Measurements from ENCODE around the gene CFHR2.

Gene CFHR2

DNA sequence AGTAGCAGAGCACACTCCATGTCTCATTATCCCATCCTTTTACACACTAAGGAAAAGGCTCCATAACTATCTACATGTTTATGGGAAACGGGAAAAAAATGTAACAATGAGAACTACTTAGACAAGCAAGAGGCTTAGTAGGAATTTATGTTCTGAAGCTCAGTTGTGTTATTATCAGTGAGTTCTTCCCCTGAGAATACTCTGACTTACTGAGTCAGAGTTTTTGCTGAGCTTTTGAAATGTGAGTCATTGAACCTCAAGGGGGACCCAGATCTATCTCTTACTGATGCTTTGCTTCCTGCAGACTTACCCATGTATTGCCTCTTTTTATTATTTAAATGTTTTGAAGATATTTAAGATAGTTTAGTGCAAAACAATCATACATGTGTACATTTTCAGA, 53.9 kb downstream of the CFHR2 start:
- TF ChIP-seq, protein P1, sequence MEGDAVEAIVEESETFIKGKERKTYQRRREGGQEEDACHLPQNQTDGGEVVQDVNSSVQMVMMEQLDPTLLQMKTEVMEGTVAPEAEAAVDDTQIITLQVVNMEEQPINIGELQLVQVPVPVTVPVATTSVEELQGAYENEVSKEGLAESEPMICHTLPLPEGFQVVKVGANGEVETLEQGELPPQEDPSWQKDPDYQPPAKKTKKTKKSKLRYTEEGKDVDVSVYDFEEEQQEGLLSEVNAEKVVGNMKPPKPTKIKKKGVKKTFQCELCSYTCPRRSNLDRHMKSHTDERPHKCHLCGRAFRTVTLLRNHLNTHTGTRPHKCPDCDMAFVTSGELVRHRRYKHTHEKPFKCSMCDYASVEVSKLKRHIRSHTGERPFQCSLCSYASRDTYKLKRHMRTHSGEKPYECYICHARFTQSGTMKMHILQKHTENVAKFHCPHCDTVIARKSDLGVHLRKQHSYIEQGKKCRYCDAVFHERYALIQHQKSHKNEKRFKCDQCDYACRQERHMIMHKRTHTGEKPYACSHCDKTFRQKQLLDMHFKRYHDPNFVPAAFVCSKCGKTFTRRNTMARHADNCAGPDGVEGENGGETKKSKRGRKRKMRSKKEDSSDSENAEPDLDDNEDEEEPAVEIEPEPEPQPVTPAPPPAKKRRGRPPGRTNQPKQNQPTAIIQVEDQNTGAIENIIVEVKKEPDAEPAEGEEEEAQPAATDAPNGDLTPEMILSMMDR (IDR thresholded peaks at IDR 0.05; ENCODE audit: insufficient read depth, low read length, poor library complexity, severe bottlenecking) = no peak
- DNase-seq (ENCODE audit: extremely low read depth, insufficient read length) = no peak
- Histone ChIP-seq H3K4me3 (replicated peaks; ENCODE audit: low read depth, low read length) (no peak overlapping the region), H3K36me3 (ENCODE audit: control insufficient read depth, insufficient read depth, low read length) (no peaks in the 10 kb centered on the region), H3K27me3 (replicated peaks; ENCODE audit: control insufficient read depth, insufficient read depth, low read length) (no peaks in the 10 kb centered on the region)

GRCh38 chr1:197001828-197002227, 58.3 kb downstream of the CFHR2 start:
- no peaks in the 10 kb centered on the region for H3K36me3 ChIP-seq (ENCODE audit: control insufficient read depth, insufficient read depth, low read length)
- no peaks in the 10 kb centered on the region for H3K27me3 ChIP-seq (replicated peaks; ENCODE audit: control insufficient read depth, insufficient read depth, low read length)
- TF ChIP-seq, protein P1 (IDR thresholded peaks at IDR 0.05; ENCODE audit: insufficient read depth, low read length, poor library complexity, severe bottlenecking) = no peak

GRCh38 chr1:197003132-197003531, 59.6 kb downstream of the CFHR2 start:
- no peaks in the 10 kb centered on the region for H3K36me3 ChIP-seq (ENCODE audit: control insufficient read depth, insufficient read depth, low read length)
- TF ChIP-seq, protein P1 (IDR thresholded peaks at IDR 0.05; ENCODE audit: insufficient read depth, low read length, poor library complexity, severe bottlenecking) = no peak
- no peak overlapping the region for H3K4me3 ChIP-seq (replicated peaks; ENCODE audit: low read depth, low read length)
- H3K27me3 ChIP-seq (replicated peaks; ENCODE audit: control insufficient read depth, insufficient read depth, low read length) = no peaks in the 10 kb centered on the region
- no peak for DNase-seq (ENCODE audit: extremely low read depth, insufficient read length)

More at GRCh38 chr1:197001828-197002227, 58.3 kb downstream of the CFHR2 start:
- no peak overlapping the region for H3K4me3 ChIP-seq (replicated peaks; ENCODE audit: low read depth, low read length)
- no peak for DNase-seq (ENCODE audit: extremely low read depth, insufficient read length)

- no peak overlapping the region for H3K4me3 ChIP-seq (replicated peaks; ENCODE audit: low read depth, low read length)
- H3K36me3 ChIP-seq (ENCODE audit: control insufficient read depth, insufficient read depth, low read length) = no peaks in the 10 kb centered on the region
- no peaks in the 10 kb centered on the region for H3K27me3 ChIP-seq (replicated peaks; ENCODE audit: control insufficient read depth, insufficient read depth, low read length)
- TF ChIP-seq, protein P1 (IDR thresholded peaks at IDR 0.05; ENCODE audit: insufficient read depth, low read length, poor library complexity, severe bottlenecking) = no peak
- DNase-seq (ENCODE audit: extremely low read depth, insufficient read length) = no peak
Measured at GRCh38 chr1:197008861-197009260, 65.3 kb downstream of the CFHR2 start.
